Measurements from ENCODE around the gene SLC30A4.
A peak's percentile ranks its signal among the peaks of the same experiment; 100 is the strongest.

The SLC30A4 gene

DNA sequence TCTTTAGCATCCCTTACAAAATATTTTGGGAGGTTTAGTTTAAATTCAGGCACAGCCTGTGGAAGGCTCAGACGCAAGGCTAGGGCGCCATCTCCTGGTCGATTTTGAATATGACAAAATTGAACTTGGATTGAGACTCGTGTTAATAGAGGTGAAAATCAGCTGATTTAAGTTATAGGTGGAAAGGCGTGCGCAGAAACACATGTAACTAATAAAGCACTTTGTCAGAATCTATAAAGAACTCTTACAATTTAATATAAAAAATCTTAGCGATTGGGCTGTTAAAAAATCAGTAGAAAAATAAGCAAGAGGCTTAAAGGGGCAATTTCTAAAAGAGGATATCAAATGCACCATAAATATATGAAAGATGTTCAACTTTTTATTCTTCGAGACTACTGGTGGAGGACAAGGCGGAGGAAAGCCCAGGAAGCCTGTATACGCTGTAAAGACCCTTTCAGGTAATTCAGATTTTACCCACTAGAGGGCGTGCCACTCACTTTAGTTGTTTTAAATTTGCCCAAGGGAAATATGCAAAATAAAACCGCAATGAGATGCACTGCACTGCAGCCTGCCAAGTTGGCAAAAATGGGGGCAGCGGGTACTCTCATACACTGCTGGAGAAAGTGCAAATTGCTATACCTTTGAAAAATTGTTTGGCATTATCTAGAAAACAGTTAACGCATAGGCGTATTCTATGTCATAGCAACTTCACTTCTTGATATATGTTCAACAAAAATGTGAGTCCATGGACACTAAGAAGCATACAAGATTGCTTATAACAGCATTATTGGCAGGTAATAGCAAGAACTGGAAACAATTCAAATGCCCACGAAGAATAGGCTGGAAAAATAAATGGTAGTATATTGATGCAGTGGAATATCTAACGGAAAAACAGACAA, 64.7 kb downstream of the SLC30A4 start:
- intact Hi-C loops (cut with DNase I): loop anchor here (2.0 to 10.0 kb wide), 5 partner anchors 27 to 157 kb away; partner anchors contain the start of genes BLOC1S6 and SLC30A4
- DNase-seq: peak; percentile 34 to 95 (median 77)

GRCh38 chr15:45457220-45457619, 65.3 kb downstream of the SLC30A4 start:
- DNase-seq: no peak
- intact Hi-C loops (cut with DNase I): loop anchor here (2.0 to 10.0 kb wide), 4 partner anchors 26 to 128 kb away; partner anchors contain the start of genes BLOC1S6 and SLC30A4

- peak in 12 of 42 donors; percentile 19 to 60 (median 34) for DNase-seq
- intact Hi-C loops (cut with DNase I): loop anchor here (2.0 to 10.0 kb wide), 4 partner anchors 26 to 128 kb away; partner anchors contain the start of genes BLOC1S6 and SLC30A4
These were observed 66.1 kb downstream of the SLC30A4 start for GRCh38 chr15:45456212-45457106.

- peak in 38 of 42 donors; percentile 23 to 75 (median 53) for DNase-seq
- intact Hi-C loops (cut with DNase I): loop anchor here (5.0 to 10.0 kb wide), 3 partner anchors 50 to 130 kb away; partner anchors contain the start of genes BLOC1S6 and SLC30A4
These were observed 67.7 kb downstream of the SLC30A4 start for GRCh38 chr15:45454814-45455213.

DNA sequence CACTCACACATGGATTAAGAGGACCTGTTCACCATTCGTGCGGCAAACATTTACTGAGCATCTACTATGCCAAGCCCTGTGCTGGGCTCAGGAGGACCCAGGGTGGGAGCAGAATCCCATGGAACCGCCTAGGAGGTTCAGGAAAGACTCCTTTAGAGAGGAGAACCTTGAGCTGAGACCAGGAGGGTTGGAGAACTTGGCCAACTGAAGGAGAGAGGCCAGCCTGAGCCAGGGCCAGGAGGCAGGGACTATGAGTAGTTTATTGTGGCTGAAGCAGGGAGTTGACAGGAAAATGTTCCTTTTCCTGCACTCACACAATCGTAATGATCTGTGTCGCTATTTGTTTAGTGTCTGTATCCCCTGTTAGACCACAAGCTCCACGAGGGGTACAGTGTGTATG, 71.3 kb downstream of the SLC30A4 start:
- no peak for DNase-seq
- intact Hi-C loops (cut with DNase I): loop anchor here (10.0 kb wide), 2 partner anchors 46 to 134 kb away; partner anchors contain the start of gene BLOC1S6

DNA sequence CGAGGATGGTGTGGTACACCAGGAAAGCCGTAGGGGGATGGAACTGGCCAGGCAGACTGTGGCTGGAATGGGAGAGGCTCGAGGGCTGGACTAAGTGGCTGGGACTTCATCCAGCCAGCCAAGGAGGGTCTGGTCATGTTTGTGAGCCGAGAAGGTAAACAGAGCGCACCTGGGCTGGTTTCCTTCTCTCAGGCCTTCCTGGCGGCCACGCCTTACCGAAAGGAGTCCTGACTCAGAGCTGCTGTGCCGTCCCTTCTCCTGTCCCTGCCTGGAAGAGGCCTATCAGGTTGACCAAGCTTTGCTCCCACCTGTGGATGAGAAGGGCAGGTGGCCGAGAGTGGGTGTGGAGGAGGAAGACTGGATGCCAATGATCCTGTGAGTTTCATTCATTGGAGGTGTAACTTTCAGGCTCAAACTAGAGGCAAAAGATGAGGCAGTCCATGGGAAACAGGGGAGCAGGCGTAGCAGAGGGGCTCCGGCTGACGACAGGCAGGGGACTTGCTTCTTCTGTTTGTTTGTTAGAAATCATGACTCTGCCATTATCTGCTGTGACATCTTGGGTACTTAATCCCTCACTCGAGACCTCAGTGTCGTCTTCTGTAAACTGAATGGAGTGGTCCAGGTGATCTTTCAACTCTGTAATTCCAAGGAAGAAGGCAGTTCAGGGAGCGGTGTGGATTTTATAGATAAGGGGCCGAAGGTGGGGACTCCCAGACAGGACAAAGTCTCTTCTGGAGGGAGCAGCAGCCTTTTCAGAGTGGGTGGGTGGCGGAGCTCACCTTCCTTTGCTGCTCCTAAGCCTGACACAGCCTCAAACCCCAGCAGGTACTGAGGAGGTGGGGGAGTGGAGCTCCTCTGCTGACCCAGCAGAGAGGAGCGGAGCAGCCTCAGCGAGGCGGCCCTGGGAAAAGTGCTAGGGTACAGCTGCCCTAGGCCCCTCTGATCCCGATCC, 72.4 kb downstream of the SLC30A4 start:
- no peak for DNase-seq
- intact Hi-C loops (cut with DNase I): loop anchor here (10.0 kb wide), 2 partner anchors 45 to 135 kb away; partner anchors contain the start of gene BLOC1S6

DNA sequence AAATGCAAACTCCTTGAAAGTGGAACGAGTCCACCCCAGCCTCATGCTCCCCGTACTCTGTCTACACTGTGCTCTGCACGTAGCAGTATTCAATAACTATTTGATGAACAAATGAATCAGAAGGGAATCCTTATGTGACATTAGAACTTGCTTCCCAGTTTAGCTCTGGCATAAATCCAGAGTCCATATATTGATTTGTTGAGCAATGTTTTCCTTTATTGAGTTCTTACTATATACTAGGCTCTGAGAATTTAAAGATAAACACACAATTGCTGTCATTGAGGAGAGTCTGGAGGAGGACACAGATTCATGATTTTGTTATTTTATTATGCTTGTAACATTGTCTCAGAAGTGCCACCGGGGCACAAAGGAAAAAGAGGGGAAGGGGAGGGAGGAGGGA, 73.2 kb downstream of the SLC30A4 start:
- DNase-seq: no peak
- intact Hi-C loops (cut with DNase I): no loop called here

GRCh38 chr15:45448066-45448915, 74.3 kb downstream of the SLC30A4 start:
- peak in 1 of 42 donors; percentile 33 for DNase-seq

DNA sequence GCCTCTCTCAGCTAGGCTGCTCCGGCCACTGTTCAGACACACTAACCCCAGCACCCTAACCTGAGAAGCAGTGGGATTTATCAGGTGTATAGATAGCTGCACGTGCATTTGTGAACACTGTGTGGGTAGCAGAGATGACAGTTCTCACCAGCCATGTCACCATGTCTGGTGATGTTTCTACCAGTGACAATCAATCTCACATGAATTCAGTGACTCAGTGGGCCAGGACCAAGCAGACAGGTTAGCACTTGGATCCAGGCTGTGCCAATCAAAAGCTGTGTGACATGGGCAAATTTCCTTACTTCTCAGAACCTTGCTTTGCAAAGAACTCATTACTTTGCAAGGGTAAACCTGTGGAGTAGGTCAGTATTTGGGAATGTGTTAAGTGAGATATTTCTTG, 78.9 kb downstream of the SLC30A4 start:
- intact Hi-C loops (cut with DNase I): no loop called here
- no peak for DNase-seq

More at GRCh38 chr15:45448066-45448915, 74.3 kb downstream of the SLC30A4 start:
- intact Hi-C loops (cut with DNase I): no loop called here

GRCh38 chr15:45442507-45443135, 79.9 kb downstream of the SLC30A4 start:
- intact Hi-C loops (cut with DNase I): no loop called here
- DNase-seq: no peak

GRCh38 chr15:45441686-45442085, 80.9 kb downstream of the SLC30A4 start:
- intact Hi-C loops (cut with DNase I): no loop called here
- peak in 1 of 42 donors; percentile 24 for DNase-seq

GRCh38 chr15:45441036-45441435, 81.5 kb downstream of the SLC30A4 start:
- intact Hi-C loops (cut with DNase I): no loop called here
- DNase-seq: no peak

GRCh38 chr15:45439521-45440260, 82.9 kb downstream of the SLC30A4 start:
- no peak for DNase-seq
- intact Hi-C loops (cut with DNase I): no loop called here

DNA sequence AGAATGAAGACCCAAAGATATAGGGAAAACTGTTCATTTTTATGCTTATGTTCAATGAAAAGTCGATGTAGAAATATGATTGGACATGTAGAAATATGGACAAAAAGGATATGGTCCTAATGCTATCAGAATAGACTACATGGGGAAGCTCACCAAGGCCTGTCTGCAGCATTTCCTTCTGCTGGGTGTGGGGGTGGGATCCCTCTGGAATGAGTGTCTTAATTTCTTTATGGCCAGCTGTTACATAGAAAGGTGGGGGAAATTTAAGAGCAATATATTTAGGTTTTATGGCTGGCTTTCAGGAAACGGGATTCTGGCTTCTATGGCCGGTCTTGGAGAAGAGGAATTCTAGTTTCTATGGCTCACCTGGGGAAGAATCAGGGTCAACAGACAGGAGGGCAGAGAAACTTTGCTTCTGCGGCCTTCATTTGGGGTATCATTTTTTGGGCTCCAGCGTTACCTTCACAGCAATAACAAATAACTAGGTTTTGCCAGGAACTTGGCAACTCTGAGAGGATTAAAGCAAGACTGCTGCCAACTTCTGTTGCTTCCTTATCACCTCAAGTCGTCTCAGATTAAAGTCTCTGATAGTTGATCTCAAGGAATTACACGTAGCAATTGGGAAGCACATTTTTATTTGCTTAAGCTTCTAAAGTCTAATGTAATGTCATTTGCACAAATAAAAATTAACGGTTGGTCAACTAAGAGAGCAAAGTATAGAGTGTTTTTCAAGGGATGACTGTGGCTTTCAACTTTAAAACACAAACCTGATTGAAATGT, 87.2 kb downstream of the SLC30A4 start:
- DNase-seq: no peak
- intact Hi-C loops (cut with DNase I): no loop called here

GRCh38 chr15:45434078-45434567, 88.4 kb downstream of the SLC30A4 start:
- DNase-seq: no peak
- intact Hi-C loops (cut with DNase I): no loop called here
